HG02798 (cell line): ENCODE measurements around the gene RSPH1.
"Not testable (repeated sequence)": the region's sequence is repeated elsewhere in the genome, so short reads cannot be mapped to it uniquely, and the experiment has no call there.

ENCODE experiments used
- ATAC-seq: cut with Tn5 transposase; IDR thresholded peaks from one replicate; pipeline ENCODE4 v1.9.1; 2021; ENCODE audit warnings: mild to moderate bottlenecking; ENCODE audit not compliant: unreplicated experiment, poor library complexity

Gene RSPH1

DNA sequence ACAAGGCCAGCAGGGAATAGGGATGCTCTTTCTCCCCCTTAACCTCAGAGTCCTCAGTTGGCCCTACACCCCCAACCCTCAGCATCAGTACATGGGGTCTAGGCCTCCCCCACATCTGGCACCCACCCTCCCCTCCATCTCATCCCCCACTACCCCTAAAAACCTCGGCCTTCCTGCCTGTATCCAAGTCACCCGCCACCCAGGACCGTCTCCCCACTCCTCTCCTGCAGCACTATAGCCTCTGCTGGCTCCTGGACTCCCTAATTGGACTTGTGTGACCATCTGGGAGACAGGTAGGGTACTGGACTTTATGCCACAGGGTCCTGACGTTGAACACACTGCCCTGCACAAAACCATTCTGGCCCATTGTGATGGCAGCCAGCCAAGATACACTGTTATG is 6.0 kb downstream of the RSPH1 start:
- ATAC-seq: no peak

- ATAC-seq: no peak
Observed at GRCh38 chr21:42489006-42489563, 6.9 kb downstream of the RSPH1 start.

GRCh38 chr21:42486531-42486930 is 9.5 kb downstream of the RSPH1 start:
- ATAC-seq: no peak

- ATAC-seq: no peak
Observed at GRCh38 chr21:42486072-42486471, 10.0 kb downstream of the RSPH1 start.

DNA sequence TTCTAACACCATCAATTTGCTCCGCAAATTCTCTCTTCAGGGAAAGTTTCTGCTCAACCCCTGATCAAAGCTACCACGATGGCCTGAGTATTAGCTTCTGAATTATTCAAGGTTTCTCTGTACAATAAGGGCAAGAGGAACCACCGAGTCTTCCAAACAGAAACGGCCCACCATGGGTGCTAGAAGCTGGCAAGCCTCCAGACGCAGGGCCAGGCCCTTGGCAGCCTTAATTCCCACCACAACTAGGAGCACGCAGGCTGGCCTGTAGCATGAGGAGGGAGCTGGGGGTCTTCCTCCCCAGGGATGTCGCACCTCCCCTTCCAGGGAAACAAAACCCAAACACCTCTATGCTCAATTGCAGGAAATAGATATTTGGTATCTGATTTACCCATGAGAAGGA is 11.1 kb downstream of the RSPH1 start:
- ATAC-seq: no peak

DNA sequence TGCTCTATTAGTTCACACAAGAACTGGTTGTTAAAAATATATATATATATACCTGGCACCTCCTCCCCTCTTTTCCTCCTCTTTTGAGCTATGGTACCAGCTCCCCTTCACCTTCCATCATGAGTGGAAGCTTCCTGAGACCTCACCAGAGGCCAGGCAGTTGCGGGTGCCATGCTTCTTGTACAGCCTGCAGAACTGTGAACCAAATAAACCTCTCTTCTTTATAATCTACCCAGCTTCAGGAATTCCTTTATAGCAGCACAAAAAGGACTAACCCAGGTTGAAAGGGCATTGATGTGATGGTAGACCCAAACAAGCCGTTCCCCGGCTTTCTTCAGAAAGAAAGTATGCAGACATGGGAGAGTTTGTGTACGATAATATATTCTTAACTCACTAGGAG is 14.9 kb downstream of the RSPH1 start:
- no peak for ATAC-seq

- no peak for ATAC-seq
Observed at GRCh38 chr21:42480736-42481135, 15.3 kb downstream of the RSPH1 start.

DNA sequence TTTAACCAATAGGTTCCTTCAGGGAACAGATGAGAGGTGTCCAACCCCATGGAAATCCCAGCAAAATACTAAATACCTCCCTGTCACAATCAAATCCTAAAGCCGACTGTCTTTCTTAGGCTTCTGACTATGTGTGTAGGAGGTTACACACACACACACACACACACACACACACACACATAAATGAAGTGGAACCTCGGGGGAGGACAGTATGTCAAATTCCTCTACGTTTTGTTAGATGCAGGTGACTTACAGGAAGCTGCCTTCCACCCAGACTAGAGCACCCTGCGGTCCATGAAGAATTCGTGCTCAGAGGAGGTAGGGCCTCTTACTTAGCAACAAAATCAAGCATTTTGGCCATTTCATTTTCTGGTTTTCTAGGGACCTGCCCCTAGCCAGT is 16.4 kb downstream of the RSPH1 start:
- no peak for ATAC-seq

- ATAC-seq: no peak
Observed at GRCh38 chr21:42478504-42478903, 17.5 kb downstream of the RSPH1 start.

DNA sequence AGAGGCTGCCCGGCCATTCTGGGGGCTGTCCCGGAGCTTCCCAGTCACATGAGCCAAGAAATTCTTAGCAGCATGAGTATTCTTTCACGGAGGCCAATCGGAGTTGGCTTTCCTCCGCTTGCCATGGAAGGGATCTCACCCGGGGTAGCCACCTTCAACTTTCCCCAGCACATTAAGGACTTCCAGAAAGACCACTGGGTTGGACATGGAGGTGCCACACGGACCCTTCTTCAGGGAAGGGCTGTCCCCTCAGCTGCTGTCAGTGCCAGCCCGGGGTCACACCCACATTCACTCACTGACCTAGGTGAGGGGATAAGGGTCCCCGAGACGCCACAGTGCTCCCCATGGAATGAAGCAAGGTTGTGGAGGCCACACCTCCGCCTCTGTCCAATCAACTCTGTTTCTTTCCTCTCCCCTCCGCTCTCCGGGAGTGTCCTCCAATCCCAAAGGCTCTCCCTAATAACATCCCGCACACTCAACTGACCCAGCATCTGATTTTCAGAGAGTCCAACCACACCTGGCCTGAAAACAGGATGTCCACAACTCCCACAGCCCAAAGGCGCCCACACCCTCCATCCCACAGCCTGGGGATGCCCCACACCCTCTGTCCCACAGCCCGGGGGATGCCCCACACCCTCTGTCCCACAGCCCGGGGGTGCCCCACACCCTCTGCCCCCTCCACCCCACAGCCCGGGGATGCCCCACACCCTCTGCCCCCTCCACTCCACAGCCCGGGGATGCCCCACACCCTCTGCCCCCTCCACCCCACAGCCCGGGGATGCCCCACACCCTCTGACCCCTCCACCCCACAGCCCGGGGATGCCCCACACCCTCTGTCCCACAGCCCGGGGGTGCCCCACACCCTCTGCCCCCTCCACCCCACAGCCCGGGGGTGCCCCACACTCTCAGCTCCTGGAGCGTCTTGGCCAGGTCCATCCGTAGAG is 19.4 kb downstream of the RSPH1 start:
- ATAC-seq: no peak

GRCh38 chr21:42475526-42476387 is 20.3 kb downstream of the RSPH1 start:
- no peak for ATAC-seq

- ATAC-seq: no peak
Observed at GRCh38 chr21:42475036-42475435, 21.0 kb downstream of the RSPH1 start.

DNA sequence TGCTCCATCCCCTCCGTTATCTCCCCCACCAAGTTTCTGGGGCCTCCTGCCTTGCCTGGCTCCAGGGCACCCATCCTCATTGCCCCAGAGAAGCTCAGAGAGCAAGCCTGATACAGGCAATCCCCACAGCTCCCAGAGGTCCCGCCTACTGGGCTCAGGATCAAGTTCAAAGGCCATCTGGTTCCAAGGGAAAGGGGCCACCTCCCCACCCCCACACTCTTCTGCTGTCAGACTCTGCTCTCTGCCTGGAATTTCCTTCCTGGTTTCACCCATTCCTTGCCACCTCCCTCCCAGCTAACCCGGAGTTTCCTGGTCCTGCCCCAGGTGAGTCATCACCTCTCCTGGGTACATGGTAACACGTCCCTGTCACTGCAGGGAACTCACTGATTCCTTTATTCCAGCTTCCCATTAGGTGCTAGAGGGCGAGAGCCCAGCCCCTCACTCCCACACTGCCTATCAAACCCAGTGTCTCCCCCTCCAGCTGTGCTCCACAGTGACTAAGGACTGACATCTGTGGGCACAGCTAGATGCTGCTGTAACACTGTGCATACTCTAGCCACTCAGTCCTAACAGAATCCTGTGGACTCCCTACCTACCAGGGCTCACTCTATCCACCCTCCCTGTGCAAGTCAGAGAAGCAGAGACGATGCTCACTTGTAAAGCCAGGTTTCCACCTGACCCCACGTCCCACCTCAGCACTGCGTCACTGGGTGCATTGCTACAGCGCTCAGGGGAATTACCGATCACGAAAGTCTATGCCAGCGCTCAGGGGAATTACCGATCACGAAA is 21.8 kb downstream of the RSPH1 start:
- peak; percentile 66 for ATAC-seq

- no peak for ATAC-seq
Observed at GRCh38 chr21:42473498-42474042, 22.5 kb downstream of the RSPH1 start.

DNA sequence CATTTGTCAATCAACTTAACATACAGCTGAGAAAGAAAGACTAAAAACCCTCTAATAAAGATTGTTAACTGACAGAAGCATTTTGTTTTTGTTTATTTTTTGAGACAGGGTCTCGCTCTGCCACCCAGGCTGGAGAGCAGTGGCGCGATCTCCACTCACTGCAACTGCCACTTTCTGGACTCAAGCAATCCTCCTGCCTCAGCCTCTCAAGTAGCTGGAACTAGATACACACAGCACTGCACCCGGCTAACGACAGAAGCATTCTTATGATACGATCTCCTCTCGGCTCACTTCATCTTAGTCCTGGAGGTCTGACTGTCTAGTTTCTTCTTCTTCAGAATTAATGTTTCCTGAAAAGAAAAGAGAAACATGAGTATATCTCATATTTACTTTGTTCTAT is 23.5 kb downstream of the RSPH1 start:
- ATAC-seq: no peak

GRCh38 chr21:42471716-42472330 is 24.2 kb downstream of the RSPH1 start:
- ATAC-seq: no peak

GRCh38 chr21:42471206-42471605 is 24.8 kb downstream of the RSPH1 start:
- ATAC-seq: no peak

DNA sequence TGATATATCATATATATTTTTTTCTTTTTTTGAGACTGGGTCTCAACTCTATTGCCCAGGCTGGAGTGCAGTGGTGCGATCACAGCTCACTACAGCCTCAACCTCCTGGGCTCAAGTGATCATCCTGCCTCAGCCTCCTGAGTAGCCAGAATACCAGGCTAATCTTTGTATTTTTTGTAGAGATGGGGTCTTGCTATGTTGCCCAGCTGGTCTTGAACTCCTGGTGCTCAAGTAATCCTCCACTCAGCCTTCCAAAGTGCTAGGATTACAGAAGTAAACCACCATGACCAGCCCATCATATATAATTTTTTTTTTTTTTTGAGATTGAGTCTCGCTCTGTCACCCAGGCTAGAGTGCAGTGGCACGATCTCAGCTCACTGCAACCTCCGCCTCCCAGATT is 26.3 kb downstream of the RSPH1 start:
- ATAC-seq: not testable (repeated sequence)

DNA sequence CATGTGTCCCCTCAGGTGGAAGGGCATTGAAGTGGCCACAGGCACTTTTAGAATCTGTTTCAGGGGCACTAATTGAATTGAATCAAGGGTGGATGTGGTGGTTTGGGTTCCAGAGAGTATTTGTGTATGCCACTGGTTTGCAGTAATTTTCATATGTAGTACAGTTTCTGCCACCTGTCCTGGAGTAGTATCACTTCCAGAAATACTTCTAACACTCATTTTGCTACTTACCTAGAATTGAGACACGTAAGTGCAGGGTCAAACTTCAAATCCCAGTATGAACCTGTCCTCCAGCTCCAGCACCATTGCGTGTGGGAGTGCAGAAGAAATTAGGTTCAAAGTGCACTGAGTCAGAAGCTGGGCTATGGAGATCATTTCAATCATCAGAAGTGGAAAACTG is 26.8 kb downstream of the RSPH1 start:
- ATAC-seq: peak; percentile 49
